HepG2 (cell line): ENCODE data around the gene RNASE8. TPM values are rescaled to one million over a fixed set of nuclear protein-coding genes. Genes with fewer than 3 reads are reported as not detected.

Source experiments
- ADNP ChIP-seq: sonication (generic); formaldehyde crosslinking; IDR thresholded peaks from 2 replicates; pipeline ENCODE4 v1.4.0; 2020; ENCODE audit warnings: missing genetic modification reagents
- CREM ChIP-seq, 2 experiments: sonication (generic) in 1 of 2; formaldehyde crosslinking in 1 of 2; IDR thresholded peaks; 2 replicates each; pipeline versions ENCODE4 v1.4.0 to v1.6.1; 2016 to 2020; ENCODE audit warnings: antibody characterized with exemption in 1 of 2, mild to moderate bottlenecking in 1 of 2, missing genetic modification reagents in 1 of 2
- FOSL2 ChIP-seq: sonication (generic); formaldehyde crosslinking; IDR thresholded peaks from 2 replicates; pipeline ENCODE4 v1.4.0; 2020; ENCODE audit warnings: missing genetic modification reagents
- HMGA1 ChIP-seq: sonication (generic); formaldehyde crosslinking; conservative IDR thresholded peaks from 2 replicates; pipeline ENCODE4 v1.4.0; 2020; ENCODE audit warnings: missing genetic modification reagents
- HOXA7 ChIP-seq: sonication (generic); formaldehyde crosslinking; IDR thresholded peaks from 2 replicates; pipeline ENCODE4 v1.8.1; 2022; ENCODE audit warnings: mild to moderate bottlenecking, missing genetic modification reagents, moderate library complexity
- RNF2 ChIP-seq: fragments of 450-650 bp; conservative IDR thresholded peaks from 2 replicates; pipeline ENCODE4 v1.6.1; 2016; ENCODE audit warnings: low read depth
- SIN3B ChIP-seq: fragments of 150-350 bp; IDR thresholded peaks from 2 replicates; pipeline ENCODE4 v1.6.1; 2014; ENCODE audit warnings: low read length
- SRF ChIP-seq: IDR thresholded peaks from 2 replicates; pipeline ENCODE4 v1.6.1; 2011; ENCODE audit warnings: mild to moderate bottlenecking, low read depth, low read length, moderate library complexity
- ZBTB7B ChIP-seq: sonication (generic); formaldehyde crosslinking; IDR thresholded peaks from 2 replicates; pipeline ENCODE4 v1.4.0; 2020; ENCODE audit warnings: missing genetic modification reagents
- ZNF253 ChIP-seq: sonication (generic); formaldehyde crosslinking; IDR thresholded peaks from 2 replicates; pipeline ENCODE4 v1.8.0; 2022; ENCODE audit warnings: mild to moderate bottlenecking, missing genetic modification reagents, borderline replicate concordance
- ZNF451 ChIP-seq: sonication (generic); formaldehyde crosslinking; IDR thresholded peaks from 2 replicates; pipeline ENCODE4 v1.5.0; 2020; ENCODE audit warnings: mild to moderate bottlenecking, missing genetic modification reagents
- ZNF569 ChIP-seq: sonication (generic); formaldehyde crosslinking; IDR thresholded peaks from 2 replicates; pipeline ENCODE4 v1.5.0; 2020; ENCODE audit warnings: mild to moderate bottlenecking, missing genetic modification reagents, moderate library complexity, borderline replicate concordance
- polyA plus RNA-seq, 8 experiments: library from polyadenylated mRNA; depleted of rRNA in 3 of 8; stranded (reverse) in 7 of 8; unstranded in 1 of 8; fragments of >200 nt; fragmentation: Illumina TruSeq in 4 of 8; extraction: Trizol in 4 of 8; gene quantifications; 2 replicates each; pipeline versions ENCODE4 v1.2.1 to v1.2.3, GENCODE V29; 2011 to 2016; ENCODE audit warnings: low read depth in 4 of 8, missing spikeins in 1 of 8, mixed read lengths in 1 of 8; ENCODE audit not compliant: insufficient read depth in 1 of 8
- total RNA-seq, 5 experiments: library from RNA; depleted of rRNA; stranded (reverse); fragments of >200 nt; fragmentation: Illumina TruSeq; extraction: Trizol; gene quantifications; 2 replicates each; pipeline ENCODE4 v1.2.3, GENCODE V29; 2016; ENCODE audit warnings: low read depth in 1 of 5
- TF ChIP-seq, protein P1 (sequence below): sonication (generic); formaldehyde crosslinking; IDR thresholded peaks from 2 replicates; pipeline ENCODE4 v1.8.0; 2022; ENCODE audit warnings: missing genetic modification reagents, mild to moderate bottlenecking, moderate library complexity, borderline replicate concordance
- TF ChIP-seq, protein P2 (sequence below): sonication (generic); formaldehyde crosslinking; IDR thresholded peaks from 2 replicates; pipeline ENCODE4 v1.4.0; 2020; ENCODE audit warnings: missing genetic modification reagents
- TF ChIP-seq, protein P3 (sequence below): sonication (generic); formaldehyde crosslinking; IDR thresholded peaks from 2 replicates; pipeline ENCODE4 v1.9.0; 2021; ENCODE audit warnings: missing genetic modification reagents, borderline replicate concordance
- TF ChIP-seq, protein P4 (sequence below): sonication (generic); formaldehyde crosslinking; IDR thresholded peaks from 2 replicates; pipeline ENCODE4 v1.8.0; 2022; ENCODE audit warnings: missing genetic modification reagents, mild to moderate bottlenecking, inconsistent platforms, borderline replicate concordance
- TF ChIP-seq, protein P5 (sequence below): sonication (generic); formaldehyde crosslinking; IDR thresholded peaks from 2 replicates; pipeline ENCODE4 v1.4.0; 2020; ENCODE audit warnings: missing genetic modification reagents

The RNASE8 gene
- total and polyA plus RNA-seq, 2 of the 13 experiments (the other 11 are each of a cell fraction or from before 2014, with no cell fraction given): not detected

DNA sequence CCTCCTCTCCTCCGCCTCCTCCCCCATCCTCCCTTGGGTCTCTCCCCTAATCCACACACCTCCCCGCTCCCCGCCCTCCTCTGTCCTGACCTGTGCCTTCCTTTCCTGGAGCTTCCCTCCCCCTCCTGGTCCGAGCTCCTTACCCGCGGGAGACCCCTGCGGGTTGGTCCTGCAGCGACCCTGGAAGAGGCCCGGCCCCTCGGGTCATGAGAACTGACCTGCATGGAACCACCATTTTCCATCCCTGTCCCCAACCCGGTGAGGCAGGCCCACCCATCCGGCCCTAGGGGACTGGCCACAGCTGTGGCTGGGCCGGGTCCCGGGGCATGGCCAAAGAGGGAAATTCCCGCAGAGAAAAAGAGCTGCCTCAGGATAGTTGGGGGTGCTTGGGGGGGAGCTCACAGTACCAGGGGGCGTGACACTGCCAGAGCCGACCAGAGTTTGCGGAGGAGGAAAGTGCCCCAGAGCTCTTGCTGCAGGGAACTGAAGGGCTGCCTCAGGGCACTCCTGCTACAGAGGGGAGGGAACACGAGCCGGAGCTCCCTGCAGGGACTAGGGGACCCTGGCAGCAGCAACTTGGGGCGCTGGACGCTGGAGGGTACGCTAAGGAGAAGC lies 13.1 kb downstream of the RNASE8 start (continued):
- TF ChIP-seq, protein P1, sequence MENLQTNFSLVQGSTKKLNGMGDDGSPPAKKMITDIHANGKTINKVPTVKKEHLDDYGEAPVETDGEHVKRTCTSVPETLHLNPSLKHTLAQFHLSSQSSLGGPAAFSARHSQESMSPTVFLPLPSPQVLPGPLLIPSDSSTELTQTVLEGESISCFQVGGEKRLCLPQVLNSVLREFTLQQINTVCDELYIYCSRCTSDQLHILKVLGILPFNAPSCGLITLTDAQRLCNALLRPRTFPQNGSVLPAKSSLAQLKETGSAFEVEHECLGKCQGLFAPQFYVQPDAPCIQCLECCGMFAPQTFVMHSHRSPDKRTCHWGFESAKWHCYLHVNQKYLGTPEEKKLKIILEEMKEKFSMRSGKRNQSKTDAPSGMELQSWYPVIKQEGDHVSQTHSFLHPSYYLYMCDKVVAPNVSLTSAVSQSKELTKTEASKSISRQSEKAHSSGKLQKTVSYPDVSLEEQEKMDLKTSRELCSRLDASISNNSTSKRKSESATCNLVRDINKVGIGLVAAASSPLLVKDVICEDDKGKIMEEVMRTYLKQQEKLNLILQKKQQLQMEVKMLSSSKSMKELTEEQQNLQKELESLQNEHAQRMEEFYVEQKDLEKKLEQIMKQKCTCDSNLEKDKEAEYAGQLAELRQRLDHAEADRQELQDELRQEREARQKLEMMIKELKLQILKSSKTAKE (CRISPR knock-in tag): peak; percentile 18
- TF ChIP-seq ZBTB7B (CRISPR knock-in tag) (peak; percentile 86), HOXA7 (no peak), ZNF569 (CRISPR knock-in tag) (no peak), ZNF253 (CRISPR knock-in tag) (no peak), CREM (IDR thresholded peaks at IDR 0.05) (no peak), CREM (CRISPR knock-in tag; IDR thresholded peaks at IDR 0.05) (no peak), FOSL2 (CRISPR knock-in tag) (no peak), RNF2 (no peak), ZNF451 (CRISPR knock-in tag) (no peak), ADNP (CRISPR knock-in tag) (no peak), SRF (no peak), SIN3B (no peak), HMGA1 (no peak)
- TF ChIP-seq, protein P2, sequence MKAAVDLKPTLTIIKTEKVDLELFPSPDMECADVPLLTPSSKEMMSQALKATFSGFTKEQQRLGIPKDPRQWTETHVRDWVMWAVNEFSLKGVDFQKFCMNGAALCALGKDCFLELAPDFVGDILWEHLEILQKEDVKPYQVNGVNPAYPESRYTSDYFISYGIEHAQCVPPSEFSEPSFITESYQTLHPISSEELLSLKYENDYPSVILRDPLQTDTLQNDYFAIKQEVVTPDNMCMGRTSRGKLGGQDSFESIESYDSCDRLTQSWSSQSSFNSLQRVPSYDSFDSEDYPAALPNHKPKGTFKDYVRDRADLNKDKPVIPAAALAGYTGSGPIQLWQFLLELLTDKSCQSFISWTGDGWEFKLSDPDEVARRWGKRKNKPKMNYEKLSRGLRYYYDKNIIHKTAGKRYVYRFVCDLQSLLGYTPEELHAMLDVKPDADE: no peak; the same call in 1 of the 2 replicates
- TF ChIP-seq, protein P3, sequence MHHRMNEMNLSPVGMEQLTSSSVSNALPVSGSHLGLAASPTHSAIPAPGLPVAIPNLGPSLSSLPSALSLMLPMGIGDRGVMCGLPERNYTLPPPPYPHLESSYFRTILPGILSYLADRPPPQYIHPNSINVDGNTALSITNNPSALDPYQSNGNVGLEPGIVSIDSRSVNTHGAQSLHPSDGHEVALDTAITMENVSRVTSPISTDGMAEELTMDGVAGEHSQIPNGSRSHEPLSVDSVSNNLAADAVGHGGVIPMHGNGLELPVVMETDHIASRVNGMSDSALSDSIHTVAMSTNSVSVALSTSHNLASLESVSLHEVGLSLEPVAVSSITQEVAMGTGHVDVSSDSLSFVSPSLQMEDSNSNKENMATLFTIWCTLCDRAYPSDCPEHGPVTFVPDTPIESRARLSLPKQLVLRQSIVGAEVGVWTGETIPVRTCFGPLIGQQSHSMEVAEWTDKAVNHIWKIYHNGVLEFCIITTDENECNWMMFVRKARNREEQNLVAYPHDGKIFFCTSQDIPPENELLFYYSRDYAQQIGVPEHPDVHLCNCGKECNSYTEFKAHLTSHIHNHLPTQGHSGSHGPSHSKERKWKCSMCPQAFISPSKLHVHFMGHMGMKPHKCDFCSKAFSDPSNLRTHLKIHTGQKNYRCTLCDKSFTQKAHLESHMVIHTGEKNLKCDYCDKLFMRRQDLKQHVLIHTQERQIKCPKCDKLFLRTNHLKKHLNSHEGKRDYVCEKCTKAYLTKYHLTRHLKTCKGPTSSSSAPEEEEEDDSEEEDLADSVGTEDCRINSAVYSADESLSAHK: no peak
- TF ChIP-seq, protein P4, sequence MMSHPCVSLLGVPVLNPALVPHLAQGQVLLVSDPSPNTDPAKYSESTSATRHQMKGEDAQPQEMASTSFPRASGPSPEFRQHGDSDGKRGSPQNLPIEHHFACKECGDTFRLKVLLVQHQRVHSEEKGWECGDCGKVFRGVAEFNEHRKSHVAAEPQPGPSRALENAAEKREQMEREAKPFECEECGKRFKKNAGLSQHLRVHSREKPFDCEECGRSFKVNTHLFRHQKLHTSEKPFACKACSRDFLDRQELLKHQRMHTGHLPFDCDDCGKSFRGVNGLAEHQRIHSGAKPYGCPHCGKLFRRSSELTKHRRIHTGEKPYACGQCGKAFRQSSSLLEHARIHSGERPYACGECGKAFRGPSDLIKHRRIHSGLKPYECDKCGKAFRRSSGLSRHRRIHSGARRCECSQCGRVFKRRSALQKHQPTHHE (CRISPR knock-in tag): no peak
- TF ChIP-seq, protein P5, sequence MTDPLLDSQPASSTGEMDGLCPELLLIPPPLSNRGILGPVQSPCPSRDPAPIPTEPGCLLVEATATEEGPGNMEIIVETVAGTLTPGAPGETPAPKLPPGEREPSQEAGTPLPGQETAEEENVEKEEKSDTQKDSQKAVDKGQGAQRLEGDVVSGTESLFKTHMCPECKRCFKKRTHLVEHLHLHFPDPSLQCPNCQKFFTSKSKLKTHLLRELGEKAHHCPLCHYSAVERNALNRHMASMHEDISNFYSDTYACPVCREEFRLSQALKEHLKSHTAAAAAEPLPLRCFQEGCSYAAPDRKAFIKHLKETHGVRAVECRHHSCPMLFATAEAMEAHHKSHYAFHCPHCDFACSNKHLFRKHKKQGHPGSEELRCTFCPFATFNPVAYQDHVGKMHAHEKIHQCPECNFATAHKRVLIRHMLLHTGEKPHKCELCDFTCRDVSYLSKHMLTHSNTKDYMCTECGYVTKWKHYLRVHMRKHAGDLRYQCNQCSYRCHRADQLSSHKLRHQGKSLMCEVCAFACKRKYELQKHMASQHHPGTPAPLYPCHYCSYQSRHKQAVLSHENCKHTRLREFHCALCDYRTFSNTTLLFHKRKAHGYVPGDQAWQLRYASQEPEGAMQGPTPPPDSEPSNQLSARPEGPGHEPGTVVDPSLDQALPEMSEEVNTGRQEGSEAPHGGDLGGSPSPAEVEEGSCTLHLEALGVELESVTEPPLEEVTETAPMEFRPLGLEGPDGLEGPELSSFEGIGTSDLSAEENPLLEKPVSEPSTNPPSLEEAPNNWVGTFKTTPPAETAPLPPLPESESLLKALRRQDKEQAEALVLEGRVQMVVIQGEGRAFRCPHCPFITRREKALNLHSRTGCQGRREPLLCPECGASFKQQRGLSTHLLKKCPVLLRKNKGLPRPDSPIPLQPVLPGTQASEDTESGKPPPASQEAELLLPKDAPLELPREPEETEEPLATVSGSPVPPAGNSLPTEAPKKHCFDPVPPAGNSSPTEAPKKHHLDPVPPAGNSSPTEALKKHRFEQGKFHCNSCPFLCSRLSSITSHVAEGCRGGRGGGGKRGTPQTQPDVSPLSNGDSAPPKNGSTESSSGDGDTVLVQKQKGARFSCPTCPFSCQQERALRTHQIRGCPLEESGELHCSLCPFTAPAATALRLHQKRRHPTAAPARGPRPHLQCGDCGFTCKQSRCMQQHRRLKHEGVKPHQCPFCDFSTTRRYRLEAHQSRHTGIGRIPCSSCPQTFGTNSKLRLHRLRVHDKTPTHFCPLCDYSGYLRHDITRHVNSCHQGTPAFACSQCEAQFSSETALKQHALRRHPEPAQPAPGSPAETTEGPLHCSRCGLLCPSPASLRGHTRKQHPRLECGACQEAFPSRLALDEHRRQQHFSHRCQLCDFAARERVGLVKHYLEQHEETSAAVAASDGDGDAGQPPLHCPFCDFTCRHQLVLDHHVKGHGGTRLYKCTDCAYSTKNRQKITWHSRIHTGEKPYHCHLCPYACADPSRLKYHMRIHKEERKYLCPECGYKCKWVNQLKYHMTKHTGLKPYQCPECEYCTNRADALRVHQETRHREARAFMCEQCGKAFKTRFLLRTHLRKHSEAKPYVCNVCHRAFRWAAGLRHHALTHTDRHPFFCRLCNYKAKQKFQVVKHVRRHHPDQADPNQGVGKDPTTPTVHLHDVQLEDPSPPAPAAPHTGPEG: no peak; the same call in 1 of the 2 replicates
